Dedifferentiated amniotic fluid mesenchymal stem cell (primary cell): ENCODE results near the gene DCAF11.
A peak's percentile ranks its signal among the peaks of the same experiment; 100 is the strongest.

Experiments
- DNase-seq: peaks from one replicate; pipeline ENCODE4 v3.0.0-alpha.2; 2016; ENCODE audit errors: extremely low spot score

Gene DCAF11

DNA sequence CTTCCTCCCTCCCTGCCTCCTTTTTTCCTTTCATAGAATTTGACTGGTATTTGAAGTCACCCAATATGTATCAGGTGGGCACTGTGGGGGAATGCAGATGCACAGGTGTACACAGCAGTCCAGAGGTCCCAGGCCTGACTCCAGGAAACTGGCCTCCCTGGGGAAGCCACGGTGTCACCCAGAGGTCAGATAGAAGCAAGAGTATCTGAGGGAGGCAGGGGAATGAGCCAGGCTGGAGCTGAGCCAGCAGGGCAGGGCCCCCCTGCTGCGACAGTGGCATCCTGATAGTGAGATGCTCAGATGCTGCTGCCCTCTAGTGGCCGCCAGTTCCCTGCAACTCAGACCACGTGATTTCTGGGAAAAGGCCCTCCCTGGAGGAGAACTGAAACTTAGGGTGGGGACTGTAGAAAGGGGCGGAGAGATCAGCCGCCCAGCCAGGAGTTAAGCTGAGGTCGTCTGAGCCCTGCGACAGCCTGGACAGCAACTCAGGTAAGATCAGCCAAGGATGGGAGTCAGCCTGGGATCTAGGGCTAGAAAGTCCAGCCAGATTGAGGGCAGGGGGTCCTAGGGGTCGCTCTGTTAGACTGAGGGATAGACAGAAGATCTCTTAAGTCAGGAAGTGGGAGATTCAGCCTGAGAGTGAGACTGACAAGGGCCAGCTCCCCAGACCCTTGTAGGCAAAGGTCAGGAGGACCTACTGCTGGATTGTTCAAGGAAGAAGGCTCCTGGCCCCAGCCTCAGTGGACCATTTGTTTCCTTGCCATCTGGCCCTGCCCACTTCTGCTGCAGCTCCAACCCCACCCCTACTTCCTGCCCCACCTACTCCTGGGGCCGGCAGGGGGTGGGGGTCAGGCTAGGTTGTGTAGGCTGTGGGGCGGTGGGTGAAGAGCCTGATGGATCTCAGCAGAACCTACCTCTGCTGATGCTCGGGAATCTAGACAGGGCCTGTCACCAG is 46.5 kb downstream of the DCAF11 start, which contains the start of gene IRF9:
IRF9 (plus strand) TSS at position 416 of the 955 bp plus-strand sequence. CDS start 880 bp downstream, outside the sequence.
- peak; percentile 86 for DNase-seq

DNA sequence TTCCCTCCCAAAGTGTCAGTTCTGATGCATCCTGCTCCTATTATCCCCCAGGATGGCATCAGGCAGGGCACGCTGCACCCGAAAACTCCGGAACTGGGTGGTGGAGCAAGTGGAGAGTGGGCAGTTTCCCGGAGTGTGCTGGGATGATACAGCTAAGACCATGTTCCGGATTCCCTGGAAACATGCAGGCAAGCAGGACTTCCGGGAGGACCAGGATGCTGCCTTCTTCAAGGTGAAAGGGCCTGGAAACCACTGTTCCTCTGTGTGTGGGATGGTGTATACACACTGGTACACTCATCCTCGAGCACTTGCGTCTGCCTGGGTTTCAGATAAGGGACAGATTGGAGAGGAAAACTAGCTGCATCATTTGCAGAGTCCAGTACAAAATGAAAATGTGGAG is 47.5 kb downstream of the DCAF11 start:
- DNase-seq: no peak

DNA sequence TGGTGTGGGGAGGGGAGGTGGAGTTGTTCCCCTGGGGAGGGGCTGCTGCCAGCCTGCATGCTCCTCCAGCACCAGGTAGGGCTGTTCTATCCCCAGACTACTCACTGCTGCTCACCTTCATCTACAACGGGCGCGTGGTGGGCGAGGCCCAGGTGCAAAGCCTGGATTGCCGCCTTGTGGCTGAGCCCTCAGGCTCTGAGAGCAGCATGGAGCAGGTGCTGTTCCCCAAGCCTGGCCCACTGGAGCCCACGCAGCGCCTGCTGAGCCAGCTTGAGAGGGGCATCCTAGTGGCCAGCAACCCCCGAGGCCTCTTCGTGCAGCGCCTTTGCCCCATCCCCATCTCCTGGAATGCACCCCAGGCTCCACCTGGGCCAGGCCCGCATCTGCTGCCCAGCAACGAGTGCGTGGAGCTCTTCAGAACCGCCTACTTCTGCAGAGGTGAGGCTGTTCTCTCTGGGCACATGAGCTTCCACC is 50.0 kb downstream of the DCAF11 start:
- no peak for DNase-seq

DNA sequence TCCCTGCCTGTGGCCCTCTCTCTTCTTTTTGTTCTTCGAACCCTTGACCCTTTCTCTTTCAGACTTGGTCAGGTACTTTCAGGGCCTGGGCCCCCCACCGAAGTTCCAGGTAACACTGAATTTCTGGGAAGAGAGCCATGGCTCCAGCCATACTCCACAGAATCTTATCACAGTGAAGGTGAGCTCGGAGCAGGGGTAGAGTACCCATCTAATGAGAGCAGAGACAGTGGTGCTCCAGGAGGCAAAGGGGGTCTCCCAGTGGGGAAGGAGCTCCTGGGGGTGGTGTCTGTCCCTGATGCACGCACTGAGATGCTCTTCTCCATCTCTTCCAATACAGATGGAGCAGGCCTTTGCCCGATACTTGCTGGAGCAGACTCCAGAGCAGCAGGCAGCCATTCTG is 51.2 kb downstream of the DCAF11 start:
- no peak for DNase-seq

DNA sequence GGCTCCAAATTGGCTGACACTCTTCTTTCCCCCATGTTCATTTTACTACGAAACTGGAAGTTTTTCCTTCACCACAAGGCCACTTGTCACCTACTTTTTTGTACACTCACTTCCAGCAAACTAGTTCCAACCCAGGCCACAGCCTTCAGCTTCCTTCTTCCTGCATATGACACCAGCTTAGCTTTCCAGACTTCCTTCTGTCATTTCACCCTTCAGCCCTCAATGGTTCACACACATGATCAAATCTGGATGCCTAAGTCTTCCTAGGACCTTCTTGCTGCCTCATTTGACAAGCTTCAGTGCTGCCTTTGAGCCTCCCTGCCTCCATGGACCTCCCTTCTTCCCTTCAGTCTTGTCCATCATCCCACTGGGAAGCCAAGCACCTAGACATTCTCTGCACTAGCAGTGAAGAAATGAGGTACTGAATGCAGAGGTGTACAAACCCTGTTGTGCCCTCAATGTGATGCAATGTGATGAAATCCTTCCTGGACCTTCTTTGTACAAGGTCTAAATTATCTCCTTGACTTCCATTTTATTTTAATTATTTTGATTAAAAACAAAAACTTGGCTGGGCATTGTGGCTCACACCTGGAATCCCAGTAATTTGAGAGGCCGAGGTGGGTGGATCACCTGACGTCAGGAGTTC is 53.0 kb downstream of the DCAF11 start:
- DNase-seq: no peak

DNA sequence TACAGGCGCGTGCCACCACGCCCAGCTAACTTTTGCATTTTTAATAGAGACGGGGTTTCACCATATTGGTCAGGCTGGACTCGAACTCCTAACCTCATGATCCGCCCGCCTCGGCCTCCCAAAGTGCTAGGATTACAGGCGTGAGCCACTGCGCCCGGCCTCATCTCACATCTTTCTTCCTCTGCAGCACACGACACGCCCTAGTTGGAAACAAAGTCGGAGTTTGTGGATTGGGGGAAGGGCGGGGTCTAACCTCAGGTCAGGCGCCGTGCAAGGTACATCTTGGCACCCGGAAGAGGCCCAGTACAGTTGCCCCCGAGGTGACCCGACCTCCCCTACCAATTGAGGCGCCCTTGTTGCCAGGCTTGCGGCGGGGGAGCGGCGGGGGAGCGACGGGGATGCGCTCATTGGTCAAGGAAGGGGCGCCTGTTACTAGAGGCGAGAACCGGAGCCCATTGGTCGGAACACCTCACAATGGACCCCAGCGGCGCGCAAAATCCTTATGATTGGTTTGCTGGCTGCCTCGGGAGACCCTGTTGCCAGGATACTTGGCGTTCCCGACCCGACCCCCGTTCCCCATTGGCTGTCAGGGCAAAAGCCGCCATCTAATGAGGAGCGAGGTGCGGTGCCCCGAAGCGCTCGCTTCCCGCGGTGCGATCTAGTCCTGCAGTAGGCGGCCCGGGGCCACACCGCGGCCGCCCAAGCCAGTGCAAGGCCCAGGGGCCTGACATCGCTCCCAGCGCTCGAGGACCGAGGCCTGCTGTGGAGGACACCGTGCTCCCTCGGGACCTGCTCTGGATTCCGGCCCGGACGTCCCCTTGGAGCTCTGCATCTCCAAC is 57.1 kb downstream of the DCAF11 start, which contains the start of gene REC8:
REC8 (plus strand) TSS at position 659 of the 839 bp plus-strand sequence. CDS start 473 bp downstream, outside the sequence.
- DNase-seq: no peak

DNA sequence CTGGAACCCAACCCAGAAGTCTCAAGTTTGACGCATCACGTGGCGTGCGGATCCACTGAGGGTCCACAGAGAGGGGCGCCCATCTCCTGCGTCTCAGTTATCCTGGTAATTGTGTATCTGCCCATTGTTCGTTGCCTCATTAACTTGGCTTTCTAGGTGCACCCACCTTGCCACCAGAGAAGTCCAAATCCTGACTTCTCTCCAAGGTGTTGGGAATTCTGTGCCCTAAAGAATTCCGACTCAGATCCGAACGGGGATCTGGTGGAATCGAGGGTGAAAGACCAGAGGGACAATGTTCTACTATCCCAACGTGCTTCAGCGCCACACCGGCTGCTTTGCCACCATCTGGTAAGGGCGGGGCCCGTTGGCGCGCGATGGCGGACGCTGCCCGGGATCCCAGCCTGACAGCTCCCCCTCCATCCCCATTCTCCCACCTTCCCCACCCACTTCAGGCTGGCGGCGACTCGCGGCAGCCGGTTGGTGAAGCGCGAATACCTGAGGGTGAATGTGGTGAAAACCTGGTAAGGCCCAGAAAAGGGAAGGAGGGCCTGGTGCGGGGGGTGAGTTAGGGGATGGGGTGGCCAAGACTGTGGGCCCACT is 57.8 kb downstream of the DCAF11 start:
- no peak for DNase-seq

DNA sequence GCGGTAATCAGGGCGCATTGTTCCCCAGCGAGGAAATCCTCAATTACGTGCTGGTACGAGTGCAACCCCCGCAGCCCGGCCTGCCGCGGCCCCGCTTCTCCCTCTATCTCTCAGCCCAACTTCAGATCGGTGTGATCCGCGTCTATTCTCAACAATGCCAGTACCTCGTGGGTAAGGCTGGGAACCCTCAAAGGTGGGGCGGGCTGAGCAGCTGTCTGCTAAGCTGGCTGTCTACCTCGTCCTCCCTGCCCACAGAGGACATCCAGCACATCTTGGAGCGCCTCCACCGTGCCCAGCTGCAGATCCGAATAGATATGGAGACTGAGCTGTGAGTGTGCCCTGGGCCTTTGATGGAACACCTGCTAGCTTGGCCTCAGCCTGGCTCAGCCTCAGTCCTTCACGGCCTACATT is 58.3 kb downstream of the DCAF11 start:
- DNase-seq: no peak
